Tibial nerve (tissue), 3 donors: Measurements from ENCODE around the gene ELMO1.

ENCODE experiments used
- CTCF ChIP-seq, 5 experiments: fragments of 200-600 bp in 3 of 5; fragments of 450-650 bp in 2 of 5; sonication (generic) in 3 of 5; IDR thresholded peaks; one replicate each; pipeline ENCODE4 v1.5.1; 2016 to 2019; ENCODE audit warnings: antibody characterized with exemption in 5 of 5, mild to moderate bottlenecking in 3 of 5, moderate library complexity in 2 of 5
- POLR2A ChIP-seq, 2 donors: fragments of 450-650 bp; IDR thresholded peaks; one replicate each; pipeline ENCODE4 v1.6.1; 2017; ENCODE audit warnings: antibody characterized with exemption in 2 of 2, mild to moderate bottlenecking in 2 of 2, moderate library complexity in 2 of 2

DNA sequence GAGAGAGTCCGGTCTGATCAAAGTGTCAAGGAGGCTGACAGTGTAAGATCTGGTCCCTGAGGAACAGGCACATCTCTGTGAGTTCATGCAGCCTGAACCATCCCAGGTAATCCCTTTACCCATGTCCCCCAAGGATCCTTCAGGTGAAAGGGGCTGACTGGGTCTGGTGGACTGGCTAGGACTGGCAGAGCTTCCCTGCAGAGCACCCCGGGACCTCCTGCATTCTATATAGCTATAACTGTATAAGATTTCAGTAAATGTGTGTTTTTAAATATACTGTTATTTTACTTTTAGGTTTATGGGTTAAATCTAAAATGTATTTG is 246.8 kb downstream of the ELMO1 start:
- TF ChIP-seq CTCF (IDR thresholded peaks at IDR 0.05) = no peak
- no peak for TF ChIP-seq POLR2A (IDR thresholded peaks at IDR 0.05)
